Measurements from ENCODE around the gene BANP.
"Not testable (repeated sequence)": the region's sequence is repeated elsewhere in the genome, so short reads cannot be mapped to it uniquely, and the experiment has no call there.

GRCh38 chr16:88021041-88021970 lies 70.1 kb downstream of the BANP start:
- TF ChIP-seq EZH2 (IDR thresholded peaks at IDR 0.05; ENCODE audit: insufficient read depth, poor library complexity, severe bottlenecking); EZH2phosphoT487 (IDR thresholded peaks at IDR 0.05; ENCODE audit: insufficient read depth, low read depth): not testable (repeated sequence)

All from GM23248 (cell line).